GM18511 (cell line): ENCODE results near the gene ST3GAL6.
"Not testable (repeated sequence)": the region's sequence is repeated elsewhere in the genome, so short reads cannot be mapped to it uniquely, and the experiment has no call there.

Experiments
- ATAC-seq: cut with Tn5 transposase; IDR thresholded peaks from one replicate; pipeline ENCODE4 v1.9.1; 2021; ENCODE audit warnings: mild to moderate bottlenecking, moderate library complexity; ENCODE audit not compliant: unreplicated experiment

Gene ST3GAL6

DNA sequence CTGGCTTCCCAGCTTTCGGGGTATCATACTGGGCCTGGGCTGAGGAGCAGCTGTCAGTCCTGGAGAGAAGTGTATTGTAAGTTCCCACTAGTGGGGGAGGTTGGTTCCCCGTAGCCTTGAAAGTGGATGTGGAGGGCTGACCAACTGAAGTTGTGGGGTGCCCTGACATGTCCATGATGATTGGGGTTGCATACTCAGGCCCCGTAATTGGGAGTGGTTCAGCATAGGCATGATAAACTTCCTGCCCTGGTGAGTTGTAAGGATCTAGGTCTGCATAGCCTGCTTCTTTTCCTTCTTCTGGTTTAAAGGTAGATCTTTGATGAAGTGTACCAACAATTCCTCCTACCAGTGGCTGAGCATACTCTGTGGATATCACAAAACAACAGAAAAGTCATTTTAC lies 36.3 kb downstream of the ST3GAL6 start:
- no peak for ATAC-seq

DNA sequence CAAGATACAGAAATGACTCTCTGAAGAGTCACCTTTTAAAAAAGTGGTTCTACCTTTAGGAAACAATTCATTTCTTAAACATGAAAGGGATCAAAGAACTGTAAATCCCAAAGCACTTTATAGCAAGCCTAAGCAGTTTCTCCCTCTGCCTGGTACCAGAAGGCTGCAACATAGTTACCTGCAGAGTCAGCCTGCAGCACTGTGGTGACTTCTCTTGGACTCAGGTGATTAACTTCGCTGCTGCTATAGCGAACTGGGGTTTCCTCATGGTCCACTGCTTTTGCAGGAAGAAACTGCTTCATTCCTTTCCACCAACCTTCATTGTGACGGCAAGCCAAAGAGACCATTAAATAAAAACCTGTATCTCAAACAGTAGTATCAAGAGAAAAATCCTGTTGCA lies 37.3 kb downstream of the ST3GAL6 start:
- ATAC-seq: no peak

DNA sequence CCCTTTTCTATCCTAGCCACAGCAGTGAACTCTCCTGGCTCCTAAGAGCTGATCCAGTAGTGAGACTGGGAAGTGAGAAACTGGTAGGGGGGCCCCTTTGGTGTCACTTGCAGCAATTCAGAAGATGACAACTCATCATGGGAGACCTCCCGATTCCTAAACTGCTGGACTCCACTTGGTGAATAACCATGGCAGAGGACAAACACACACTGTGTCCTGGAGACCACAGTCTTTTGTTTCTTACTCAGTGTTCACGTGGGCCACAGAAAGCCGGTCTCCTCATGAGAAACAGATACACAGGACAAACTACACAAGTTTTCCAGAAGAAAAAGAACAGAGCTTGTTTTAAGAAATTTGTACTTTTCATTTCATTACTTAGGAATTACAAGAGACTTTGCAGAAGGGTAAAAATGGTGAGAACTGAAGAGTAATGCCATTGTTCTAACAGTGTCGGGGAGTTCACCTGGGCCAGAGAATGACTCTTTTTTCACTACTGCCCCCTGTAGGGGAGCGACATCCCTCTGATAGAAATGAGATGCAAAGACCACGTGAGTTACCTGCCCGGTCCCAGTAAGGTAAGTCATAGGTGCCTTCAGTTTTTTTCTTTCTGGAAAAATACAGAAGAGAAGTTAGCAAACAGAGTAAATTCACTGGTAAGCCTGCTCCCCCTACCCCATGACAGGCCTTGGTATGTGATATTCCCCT lies 38.1 kb downstream of the ST3GAL6 start:
- no peak for ATAC-seq

DNA sequence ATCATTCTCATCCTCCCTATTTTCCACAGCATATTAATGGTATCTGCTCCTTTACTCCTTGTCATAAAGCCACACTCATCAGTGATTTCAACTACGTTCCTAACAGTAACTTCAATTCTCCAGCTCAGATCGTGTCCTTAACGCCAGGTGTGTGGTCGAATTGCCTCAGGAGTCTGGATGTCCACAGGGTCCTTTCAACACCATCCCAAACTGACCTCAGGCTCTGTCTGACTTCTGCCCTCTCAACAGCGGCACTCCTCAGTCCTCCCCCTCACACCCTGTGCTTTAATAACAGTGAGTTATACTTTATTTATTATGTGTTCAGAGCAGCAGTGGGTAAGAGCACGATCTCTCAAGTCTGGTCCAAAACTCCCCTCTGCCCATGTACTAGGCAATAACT lies 42.4 kb downstream of the ST3GAL6 start:
- ATAC-seq: no peak

DNA sequence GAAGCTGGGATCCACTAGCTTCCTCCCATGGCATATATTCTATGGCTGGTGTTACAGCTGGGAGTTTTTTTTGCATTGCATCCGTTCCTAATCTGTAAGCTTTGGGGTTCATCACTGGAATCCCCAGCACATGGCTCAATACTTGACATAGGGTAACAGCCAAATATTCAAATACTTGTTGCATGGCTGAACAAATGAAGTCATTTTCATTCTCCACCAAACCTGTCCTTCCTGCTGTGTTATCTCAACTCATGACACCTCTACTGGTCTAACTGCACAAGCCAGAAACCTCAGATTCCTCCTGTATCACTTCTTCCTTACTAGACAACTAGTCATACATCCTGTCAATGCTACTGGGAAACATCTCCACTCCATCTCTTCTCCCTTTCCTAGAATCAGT lies 43.4 kb downstream of the ST3GAL6 start:
- no peak for ATAC-seq

DNA sequence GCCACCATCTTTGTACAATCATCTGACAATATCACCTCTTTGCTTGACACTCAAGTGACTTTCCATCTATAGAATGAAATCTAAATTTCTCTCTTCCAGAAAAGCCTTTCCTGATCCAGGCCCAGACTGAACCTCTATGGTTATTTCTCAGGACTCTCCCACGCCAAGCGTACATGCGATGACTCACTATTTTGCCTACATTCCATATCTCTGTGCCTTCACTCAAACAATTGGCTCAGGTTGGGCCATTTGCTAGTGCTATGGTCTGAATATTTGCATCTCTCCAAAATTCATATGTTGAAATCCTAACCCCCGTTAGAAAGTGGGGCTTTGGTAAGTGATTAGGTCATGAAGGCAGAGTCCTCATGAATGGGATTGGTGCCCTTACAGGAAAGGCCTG lies 43.9 kb downstream of the ST3GAL6 start:
- ATAC-seq: no peak

DNA sequence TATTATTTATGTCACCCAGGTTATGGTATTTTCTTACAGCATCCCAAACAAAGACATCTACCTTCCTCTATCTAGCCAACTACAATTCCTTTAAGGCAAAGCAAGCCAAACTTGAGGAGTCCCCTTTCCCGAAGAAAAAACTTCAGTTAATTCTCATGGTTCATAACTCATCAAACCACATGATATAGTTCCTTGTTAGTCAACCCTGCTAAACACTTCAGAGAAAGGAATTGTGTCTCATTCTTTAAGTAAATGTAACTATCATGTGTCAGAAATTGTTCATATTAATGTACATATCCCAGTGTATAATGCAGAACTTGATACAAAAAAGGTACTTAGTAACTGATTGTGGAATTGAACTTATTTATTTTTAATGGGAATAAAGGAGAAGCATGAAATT lies 44.4 kb downstream of the ST3GAL6 start:
- no peak for ATAC-seq

DNA sequence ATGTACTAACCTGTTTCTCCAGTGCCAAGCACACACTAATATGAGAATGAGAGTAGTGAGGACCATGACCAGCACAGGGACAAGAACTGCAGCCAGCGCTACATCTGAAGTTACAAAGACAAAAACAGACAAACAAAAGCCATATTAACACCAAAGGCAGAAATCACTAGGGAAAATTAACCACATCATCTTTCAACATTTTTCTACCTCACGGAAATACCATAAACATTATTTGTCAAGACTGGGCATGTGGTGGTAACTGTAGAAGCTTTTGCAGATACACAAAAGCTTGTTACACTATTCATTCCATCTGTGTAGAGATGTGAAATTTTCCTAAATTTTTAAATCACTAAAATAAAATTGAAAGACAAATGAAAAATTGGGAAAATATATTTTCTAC lies 44.9 kb downstream of the ST3GAL6 start:
- ATAC-seq: no peak

DNA sequence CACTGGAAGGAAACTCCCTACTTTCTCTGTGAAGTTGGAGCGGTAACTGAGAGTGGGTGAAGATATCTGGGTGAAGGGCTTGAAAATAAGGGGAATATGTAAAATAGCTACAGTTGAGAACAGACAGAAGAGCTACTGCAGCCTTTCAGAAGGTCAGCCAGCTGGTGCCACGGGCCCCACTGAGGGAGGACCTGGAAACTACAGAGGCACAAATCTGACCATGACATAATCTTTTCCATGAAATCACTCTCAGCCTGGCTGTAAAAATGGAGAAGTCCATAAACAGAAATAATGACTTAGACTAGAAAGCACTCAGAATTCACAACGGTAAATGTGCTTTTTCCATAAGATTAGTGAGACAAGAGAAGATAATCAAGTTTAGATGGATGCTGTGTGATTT lies 46.4 kb downstream of the ST3GAL6 start:
- no peak for ATAC-seq

DNA sequence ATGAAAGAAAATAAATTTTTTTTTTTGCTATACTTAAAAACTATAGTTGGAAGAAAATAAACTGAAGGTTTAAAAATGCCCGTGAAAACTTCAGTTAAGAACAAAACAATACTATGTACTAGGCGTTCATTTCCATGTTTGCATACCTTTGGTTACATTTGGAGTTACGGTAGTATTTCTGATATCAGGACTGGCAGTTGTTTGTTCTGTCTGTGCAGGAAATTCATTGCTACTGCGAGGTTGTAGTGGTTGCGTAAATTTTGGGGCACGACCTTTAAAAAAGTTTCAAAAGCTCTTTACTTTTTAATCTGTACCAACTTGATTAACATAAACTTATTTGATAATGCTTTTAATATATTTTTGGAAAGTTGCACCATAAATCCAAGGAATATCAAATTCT lies 47.9 kb downstream of the ST3GAL6 start:
- ATAC-seq: no peak

DNA sequence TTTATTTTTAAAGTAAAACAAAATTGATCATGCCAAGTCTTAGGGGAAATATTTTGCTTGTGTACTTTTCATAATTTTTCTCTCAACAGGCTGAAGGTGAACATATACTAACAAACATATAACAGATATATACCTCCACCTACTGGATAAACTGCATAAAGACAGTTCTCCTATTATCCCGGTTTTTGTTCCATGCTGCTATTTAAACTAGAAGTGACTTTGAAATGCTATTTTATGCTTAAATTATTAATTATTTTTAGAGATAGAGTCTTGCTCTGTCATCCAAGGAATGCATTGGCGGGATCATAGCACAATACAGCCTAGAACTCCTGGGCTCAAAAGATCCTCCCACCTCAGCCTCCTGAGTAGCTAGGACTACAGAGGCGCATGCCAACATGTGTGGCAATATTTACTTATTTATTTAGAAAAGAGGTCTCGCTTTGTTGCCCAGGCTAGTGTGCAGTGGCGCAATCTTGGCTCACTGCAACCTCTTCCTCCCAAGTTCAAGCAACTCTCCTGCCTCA lies 49.8 kb downstream of the ST3GAL6 start:
- peak; percentile 56 for ATAC-seq

DNA sequence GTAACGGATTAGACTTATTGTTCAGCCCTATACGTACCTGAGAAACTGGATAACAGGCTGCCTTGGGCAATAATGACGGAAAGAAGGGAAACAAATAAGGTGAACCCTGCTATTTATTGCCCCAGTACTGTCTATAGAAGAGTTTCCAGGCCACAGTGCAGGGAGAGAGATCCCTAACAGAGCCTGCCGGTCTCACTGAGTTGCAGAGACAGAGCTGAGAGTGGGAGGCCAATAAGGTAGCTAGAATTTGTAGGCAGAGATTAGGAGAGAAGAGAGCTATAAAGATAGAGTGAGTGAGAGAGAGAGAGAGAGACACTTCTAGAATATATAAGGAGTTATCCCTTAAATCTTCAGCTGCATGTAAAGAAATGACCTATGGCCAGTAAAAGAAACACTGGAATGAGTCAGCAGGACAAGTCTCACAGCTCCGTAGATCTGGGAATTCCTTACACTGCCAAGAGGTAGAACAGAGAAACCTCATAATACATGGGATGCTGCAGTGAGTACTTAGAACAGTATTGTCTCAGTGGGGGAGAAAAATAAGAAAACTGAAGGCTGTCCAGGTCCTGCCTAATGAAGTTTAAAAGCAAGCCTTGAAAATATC lies 51.8 kb downstream of the ST3GAL6 start:
- no peak for ATAC-seq

DNA sequence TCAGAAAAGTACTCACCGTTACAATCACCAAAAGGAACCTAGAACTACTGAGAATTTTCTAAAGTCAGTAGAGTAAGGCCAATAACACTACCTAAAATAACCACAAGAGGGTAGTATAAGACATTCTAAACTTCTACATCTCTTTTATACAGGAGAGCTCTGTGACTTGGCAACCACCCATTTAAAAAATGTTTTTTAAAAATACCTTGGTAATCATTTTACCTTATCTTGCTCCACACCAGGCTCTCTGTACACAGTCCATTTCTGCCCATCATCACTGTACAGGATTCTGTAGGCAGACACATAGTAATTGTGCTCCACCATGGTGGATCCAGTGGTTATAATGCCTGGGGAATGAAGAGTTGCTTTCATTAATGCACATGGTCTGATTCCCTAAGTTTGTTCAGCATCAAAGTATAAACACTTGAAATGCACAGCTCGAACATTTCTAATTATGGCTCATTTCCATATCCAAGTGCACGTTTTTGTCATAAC lies 54.5 kb downstream of the ST3GAL6 start:
- peak; percentile 90 for ATAC-seq

DNA sequence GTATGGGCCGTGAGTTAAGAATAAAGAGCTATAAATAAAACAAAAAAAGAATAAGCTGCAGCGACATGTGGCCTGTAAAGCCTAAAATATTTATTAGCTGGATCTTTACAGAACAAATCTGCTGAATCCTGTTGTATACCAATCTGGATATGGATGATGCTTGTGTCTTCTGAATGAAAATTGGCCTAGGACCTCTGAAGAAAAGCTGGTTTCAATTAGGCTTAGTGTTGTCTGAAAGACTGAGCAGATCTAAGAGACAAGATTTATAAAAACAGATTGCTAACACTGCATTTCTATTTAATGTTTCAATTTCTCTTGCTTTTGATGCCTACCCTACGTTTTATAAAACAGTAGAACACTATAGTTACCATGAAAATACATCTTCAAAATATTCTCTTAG lies 57.9 kb downstream of the ST3GAL6 start:
- no peak for ATAC-seq

DNA sequence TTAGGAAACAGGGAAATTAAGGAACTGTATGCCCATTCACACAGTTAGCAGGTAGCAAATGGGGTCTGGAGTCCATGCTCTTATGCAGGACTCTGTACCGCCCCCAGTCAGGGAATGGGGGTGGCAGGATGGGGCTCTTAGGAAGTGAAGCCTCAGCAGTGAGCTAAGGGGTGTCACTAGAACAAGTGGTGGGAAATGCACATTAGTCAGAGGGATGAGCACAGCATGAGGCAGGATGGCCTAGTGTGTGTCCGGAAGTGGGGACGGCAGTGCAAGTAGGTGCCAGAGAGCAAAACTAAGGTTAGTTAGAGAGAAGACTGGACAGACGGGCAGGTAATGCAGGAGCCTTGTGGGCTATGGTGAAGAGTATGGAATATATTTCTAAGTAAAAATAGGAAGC lies 60.7 kb downstream of the ST3GAL6 start:
- no peak for ATAC-seq

DNA sequence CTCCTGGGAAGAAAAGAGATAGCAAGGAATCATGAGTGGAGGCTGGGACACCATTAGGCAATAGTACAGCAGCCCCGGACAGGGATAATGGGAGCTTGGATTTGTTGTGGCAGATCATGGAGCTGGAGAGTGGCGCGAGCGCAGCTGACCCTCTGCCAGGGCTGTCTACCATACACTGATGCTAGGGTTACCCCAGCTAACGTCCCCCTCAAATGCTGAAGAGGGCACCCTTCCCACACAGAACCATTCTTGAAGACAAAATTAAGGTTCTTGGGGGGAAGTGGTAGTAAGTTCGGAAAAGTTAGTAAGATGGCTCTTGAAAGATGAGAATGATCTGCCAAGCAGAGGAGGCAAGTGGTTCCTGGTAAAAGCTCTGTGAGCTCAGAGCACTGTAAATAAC lies 61.1 kb downstream of the ST3GAL6 start:
- no peak for ATAC-seq

DNA sequence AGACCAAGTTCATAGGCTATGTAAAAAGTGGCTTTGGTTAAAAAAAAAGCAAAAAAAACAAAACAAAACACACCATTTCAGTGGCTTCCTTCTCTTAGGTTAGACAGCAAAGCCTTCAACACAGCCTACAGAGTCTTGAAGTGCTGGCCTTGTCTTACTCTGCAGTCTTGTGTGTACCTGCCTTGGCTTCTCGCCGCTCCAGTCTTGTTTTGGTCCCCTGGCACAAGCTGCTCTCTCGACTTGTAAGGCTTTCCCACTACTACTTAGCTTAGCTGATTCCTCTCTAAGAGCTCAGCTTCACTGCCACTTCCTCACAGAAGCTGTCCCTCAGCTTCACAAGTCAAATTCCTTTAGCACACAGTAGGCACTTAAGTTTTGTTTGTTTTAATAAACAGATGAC lies 63.0 kb downstream of the ST3GAL6 start:
- no peak for ATAC-seq

DNA sequence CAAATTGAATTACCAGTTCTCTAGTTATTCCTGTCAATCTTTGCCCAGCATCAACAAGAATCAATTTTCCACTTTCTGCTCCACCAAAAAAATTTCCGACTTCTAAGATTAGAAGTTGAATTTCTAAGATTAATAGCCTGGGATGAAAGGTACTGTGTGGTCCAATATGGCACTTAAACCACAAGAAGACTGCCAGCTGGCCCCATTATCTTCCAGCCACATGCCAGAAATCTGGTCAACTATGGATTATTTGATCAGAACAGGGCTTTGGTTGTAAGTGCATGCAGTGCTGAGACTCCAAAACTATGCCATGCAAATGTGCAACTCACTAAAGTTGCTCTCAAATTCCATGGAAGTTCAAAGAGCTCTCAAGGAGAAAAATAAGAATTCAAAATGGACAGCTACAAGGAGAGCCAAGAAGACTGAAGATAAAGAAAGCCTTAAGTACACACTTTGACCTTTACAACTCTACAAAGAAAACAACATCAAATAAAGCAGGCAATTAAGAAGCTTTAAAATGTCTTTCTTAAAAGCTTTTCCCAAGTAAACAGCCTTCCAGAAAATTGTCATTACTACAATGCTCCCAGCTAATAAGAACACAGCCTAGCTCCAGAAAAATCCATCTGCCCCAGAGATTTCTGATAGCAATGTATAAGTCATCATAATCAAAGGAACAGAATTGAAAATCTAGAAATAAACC lies 64.2 kb downstream of the ST3GAL6 start:
- ATAC-seq: no peak

DNA sequence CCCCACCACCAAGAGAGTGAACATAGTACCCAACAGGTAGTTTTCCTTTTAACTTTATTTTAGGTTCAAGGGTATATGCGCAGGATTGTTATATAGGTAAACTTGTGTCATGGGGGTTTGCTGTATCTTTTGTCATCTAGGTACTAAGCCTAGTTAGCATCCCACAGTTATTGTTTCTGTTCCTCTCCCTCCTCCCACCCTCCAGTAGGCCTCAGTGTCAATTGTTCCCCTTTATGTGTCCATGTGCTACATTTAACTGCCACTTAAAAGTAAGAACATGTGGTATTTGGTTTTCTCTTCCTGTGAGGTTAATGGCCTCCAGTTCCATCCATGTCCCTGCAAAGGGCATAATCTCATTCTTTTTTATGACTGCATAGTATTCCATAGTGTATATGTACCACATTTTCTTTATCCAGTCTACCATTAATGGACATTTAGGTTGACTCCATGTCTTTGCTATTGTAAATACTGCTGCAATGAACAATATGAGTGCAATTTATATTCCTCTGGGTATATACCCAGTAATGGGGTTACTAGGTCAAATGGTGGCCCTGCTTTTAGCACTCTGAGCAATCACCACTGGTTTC lies 66.2 kb downstream of the ST3GAL6 start:
- ATAC-seq: no peak

DNA sequence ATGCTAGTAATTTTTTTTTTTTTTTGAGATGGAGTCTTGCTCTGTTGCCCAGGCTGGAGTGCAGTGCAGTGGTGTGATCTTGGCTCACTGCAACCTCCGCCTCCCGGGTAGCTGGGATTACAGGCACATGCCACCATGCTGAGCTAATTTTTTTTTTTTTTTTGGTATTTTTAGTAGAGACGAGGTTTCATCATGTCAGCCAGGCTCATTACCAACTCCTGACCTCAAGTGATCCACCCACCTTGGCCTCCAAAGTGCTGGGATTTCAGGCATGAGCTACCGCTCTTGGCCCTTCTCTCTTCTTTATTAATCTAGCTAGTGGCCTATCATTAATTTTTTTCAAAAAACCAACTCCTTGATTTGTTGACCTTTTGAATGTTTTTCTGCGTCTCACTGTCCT lies 67.9 kb downstream of the ST3GAL6 start:
- ATAC-seq: not testable (repeated sequence)

DNA sequence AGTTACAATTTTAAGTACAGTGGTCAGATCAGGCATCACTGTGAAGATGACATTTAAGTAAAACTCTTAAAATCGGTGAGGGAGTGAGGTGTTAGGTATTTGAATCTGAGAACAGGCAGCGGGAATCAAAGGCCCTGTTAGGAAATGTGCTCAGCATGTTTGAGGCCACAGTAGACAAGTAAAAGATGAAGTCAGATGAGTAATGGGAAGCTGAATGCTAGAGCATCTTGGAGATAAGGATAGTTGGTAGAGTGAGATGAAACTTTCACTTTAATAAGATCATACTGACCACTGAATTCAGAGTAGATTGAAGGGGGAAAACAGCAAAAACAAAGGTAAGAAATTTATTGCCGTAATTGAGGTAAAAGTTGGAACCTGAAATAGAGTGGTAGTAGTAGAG lies 76.7 kb downstream of the ST3GAL6 start:
- no peak for ATAC-seq
